Activated gamma-delta T cell treated with anti-CD3 and anti-CD28 coated beads, Interleukin-2, amount 50 U/mL, for 16 hours (primary cell): ENCODE results near the gene ADAM19.

Experiments
- DNase-seq: peaks from one replicate; pipeline ENCODE4 v3.0.0-alpha.2; 2020; ENCODE audit warnings: low read depth

The ADAM19 gene

DNA sequence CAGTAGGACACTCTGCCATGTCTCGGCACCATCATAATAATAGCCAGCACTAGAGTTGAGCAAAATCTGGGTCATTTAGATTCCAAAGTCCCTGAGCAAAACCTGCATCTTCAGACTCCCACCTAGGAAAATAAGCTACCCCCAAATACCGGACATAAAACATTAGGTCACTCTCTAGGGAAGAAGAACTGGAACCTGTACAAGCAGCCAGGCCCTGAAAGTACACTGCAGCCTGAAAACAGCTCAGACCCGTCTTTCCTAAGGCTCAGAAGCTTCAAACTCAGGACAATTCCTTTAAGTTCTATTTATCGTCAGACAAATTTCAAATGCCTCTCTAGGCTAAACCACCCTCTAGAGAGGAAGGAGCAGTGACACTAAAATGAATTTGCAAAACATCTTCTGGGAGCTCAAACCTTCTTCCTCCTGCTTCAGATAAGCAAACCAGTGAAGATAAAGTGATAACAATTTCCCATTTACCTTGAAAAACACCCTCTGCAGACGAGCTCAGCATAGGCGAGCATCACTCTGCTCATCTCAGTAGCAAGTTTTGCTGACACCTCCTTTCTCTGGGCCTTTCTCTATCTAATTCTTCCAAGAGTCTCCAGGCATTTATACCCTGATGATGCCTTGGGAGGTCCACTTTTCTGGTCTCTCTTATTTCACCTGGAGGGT, 34.0 kb downstream of the ADAM19 start:
- DNase-seq = no peak

DNA sequence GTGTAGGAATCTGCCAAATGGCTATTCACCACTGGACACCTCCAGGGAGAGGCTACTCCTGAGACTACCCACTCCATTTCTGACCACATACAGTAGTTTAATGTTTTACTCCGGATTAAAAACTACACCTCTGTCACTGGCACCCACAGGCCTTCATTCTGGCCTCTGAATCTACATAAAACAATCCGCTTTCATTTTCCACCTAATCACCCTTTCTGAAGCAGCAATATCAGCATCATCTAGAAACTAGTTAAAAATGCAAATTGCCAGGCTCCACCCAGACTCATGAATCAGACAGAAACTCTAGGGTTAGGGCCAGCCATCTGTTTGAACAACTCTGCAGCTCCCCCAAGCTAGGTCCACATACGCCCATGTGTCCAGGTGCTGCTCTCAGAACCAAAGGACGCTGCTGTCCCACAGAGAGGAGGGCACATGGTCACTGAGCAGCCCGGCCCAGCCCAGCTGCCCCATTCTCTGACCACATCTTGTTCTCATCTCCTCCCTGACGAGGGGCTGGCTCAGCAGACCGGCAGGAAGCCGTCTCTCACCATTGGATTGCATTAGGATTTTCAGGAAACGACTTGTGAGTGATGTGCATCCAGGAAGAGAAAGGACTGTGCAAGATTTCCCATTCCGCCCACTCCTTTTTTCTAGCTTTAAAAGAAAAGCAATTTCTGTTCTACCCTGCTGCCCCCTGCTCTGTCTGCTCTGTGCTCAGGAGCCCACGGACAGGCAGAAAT, 34.7 kb downstream of the ADAM19 start:
- no peak for DNase-seq

DNA sequence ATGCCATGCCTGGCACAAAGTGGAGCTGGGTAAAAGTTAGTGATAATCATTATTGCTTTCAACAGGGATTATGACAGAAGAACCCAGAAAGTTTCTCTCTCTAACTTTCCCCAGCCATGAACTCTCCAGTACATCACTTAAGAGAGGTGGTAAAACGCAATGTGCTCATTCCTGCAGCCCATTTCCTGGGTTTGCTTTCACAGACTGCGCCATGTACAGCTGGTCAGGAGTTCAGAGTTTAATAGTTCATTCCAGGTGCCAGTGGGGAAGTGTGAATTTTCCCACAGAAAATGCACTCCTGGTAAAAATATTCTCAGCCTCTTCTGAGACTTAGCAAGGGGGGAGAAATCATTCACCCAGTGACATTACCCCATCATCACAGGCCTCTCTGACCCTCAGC, 35.5 kb downstream of the ADAM19 start:
- no peak for DNase-seq

DNA sequence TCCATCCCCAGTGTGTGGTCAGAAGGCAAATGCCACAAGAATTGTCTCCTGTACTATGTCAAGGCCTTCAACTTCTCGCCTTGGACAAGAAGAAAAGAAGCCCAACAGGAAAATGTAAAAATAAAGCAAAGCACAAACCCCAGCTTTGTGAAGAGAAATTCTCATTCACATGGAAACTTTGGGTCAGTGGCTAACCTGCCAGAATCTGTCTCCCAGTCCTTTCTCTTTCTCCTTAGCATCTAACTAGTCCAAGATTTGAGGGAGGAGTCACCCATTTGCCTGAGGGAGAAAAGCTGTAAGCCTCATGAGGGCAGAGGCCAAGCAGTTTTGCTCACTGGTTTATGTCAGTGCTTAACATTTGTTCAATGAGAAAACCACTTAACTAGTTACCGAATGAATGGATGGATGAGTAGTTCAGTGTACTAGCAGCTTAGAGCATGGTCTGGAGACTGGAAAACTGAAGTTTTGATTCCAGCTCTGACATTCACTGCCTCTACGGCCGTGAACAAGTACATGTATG, 36.0 kb downstream of the ADAM19 start:
- no peak for DNase-seq

DNA sequence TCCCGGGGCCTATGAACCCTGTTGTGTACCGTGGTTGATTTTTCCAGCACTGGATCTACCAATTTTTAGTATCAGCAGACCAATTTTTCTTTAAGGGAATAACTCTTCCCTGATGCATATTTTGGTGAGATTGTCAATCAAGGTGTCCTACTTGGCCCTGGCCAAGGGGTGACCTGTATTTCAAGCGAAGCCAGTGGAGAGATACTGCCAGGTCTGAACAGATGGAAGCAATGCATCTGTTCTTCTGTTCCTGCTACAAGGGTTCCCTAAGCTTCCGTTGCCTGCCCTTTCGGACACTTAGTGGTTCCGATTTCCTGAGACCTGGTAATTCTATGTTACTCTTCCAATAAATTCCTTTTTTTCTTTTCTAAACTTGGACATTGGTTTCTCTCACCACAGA, 37.3 kb downstream of the ADAM19 start:
- DNase-seq = no peak

DNA sequence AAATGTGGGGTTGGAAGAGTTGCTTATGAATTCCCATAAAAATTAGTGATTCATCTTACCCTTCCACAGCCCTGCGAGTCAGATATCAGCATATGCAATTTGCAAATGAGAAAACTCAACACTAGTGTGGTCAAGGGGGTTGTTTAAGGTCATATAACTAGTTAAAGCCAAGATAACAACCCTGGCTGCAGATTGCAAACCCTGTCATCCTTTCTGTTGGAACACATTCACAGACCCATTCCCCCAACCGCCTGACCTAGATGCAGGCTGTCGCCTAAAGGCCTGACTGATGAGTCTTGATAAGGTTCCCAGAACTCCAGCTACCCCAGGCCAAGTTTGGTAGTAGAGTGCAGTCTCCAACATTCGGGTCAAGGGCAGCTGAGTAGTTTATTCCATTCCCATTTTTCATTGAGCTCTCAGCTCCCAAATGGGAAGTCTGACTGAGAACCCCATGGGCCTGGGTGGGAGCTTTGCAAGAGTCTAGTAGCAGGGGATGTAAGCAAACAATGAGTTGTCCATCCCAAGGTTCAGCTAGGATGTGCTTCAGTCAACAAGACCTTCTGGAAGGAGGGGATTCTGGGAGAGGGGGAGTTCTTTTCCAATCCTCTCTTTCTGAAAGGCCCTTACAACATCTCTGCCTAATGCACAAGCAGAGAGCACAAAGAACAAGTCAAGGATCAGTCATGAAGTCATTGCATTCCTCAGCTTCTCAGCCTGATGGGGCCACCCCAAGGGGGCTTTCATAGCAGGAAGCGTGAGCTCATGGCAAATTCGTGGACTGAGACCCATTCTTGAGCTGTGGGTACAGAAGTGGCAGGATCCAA, 40.3 kb downstream of the ADAM19 start:
- no peak for DNase-seq

DNA sequence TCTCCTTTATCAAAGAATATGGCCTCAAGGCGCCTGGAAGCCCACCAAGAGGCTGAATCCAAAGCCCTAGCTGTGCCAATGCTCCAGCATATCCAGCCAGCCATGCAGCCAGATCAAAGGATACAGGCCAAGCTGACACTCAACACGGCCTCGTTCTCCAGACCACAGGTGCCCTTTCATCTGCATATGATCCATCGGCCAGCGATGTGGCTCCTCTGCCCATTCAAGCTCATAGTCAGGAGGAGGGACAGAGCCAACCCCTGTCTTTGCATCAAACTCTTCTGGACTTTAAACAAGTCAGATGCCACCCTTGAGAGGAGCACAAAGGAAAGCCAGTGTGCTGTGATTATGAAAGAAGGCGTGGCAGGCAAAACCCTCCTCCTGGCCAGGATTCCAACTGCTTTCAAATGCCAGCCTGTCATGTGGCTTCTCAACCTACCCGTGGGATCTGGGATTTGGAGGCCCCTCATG, 42.5 kb downstream of the ADAM19 start:
- no peak for DNase-seq

DNA sequence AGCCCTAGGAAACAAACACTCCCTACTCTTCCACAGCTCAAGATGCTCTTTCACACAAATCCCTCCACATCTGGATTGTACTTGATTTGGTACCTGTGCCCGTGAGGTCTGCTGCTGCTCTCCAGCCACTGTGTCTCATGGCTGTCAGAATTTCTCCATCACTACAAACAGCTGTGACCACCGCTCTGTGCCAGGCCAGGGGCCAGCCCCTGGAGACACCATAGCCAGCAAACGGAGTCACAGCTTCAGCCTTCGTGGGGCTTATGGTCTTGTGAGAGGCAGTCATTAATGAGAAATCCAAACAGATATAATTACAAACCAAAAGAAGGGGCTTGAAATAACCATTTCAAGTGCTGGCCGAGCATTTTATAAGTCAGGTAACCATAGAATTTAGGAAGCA, 43.6 kb downstream of the ADAM19 start:
- DNase-seq = no peak

DNA sequence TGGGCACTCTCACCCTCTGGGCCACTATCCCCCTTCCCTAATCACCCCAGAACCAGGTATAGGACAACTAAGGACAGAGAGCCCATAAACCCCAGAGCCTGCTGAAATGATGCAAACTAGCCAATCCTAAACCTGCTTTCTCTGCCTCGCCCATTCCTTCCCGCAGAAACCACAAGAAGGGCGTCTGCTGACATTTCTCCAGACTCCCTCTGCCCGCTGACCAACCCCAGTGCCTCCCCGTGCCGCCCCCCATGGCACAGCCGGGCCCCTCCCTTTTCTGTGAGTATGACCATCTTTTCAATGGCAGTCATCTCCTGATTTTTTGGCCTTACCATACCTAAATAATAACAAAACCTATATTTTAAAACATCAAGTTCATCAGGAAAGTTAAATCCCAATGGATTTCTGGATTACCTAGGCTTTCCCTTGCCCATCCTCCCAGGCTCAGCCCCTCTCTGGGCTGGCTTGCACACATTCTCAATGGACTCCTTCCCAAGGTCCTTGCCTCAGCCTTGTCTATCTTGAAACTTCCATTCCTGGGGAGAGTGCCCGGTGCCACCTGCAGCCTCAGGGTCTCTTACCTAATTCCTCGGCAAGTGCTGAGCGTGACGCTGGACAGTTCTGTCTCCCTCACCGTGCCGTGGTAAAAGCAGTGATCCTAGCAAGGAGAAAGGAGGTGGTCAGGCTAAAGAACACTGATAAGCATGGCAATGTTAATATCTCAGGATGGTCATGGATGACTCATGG, 45.2 kb downstream of the ADAM19 start:
- no peak for DNase-seq

DNA sequence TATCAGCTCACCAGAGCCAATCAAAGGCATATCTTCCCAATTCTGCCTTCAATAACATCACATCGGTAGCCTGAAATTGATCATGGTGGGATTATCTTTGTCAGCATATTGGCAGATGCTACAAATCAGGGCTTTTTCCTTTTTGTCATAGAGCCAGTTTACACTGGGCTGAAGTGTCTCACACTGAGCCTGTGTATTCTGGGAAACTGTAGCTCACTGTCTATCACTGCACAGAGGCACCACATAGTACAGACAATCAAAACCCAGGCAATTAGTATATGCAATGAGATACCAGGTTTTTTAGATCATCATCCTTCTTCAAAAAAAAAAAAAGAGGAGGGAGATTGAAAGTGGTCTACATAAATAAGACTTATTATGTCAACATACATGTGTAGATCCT, 46.6 kb downstream of the ADAM19 start:
- DNase-seq = no peak

DNA sequence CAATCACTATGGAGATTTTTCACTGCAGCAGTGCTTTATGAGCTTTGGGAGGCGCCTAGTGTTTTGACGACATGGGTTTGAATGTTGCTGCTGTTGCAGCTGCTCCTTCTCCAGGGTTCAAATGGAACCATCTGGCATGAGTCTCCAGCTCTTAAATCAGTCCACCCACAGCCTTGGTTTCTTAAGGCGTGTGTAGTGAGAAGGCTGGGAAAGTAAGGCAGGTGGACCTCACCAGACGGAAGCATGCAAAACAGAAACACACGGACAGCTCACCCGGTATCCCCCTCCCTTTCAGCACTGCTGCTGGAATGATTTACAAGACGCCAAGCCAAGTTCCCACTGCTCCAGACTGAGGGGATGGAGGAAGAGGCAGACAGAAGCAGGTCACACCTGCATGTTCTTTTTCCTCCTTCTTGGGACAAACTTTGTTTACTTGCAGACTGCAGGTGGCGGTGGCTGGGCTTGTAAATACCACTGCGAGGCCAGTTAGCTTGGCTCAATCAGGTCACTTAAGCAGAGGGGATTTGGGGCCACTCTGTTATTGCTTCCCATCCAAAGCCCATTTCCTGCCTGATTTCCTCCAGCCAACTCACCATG, 47.4 kb downstream of the ADAM19 start:
- DNase-seq = no peak

DNA sequence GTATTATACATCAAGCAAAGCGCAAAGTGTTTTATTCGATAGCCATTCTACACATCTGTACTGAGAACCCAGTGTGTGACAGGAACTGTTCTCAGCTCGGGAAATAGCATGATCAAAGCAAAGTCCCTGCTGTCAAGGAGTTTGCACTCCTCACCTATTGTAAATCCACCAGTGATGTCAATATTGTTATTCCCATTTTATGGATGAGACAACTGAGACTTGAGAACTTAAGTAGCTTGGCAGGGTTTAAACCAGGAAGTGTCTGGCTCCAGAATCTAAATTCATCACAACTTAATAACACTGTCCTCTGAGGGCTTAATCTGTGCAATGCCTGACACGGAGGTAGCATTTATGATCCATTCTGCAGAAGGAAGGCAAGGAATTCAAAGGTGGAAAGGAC, 50.7 kb downstream of the ADAM19 start:
- no peak for DNase-seq

DNA sequence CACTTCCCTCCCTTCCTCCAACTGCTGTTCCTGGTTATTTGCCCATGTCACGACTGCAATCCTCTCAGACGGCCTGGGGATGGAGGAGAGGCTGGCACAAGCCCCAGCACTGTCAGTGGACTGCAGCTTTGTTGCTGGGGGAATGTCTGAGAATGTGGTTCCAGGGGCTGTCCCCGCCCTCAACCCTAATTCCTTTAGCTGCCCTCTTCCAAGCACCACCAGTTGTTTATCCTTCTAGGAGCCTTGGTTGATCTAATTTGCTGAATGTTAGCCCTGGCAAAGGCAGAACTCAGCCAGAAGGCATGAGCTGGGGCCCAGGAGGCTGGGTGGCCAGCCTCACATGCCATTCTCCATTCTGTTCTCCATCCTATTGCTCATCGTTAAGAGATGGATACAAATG, 51.6 kb downstream of the ADAM19 start:
- no peak for DNase-seq

DNA sequence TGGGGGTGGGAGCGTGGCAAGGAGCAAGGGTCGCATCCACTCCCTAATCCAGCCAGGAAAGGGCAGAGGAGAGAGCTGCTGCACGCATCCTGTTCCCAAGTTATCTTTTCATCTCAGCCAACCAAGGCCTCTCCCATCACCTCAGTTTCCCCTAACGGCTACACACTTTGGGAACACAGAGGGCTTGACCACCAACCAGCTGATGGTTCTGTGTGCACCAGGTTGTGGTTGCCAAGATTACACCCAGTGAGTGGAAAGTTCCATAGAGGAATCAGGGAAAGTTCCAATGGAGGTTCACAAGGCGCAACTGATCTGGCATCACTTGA, 53.9 kb downstream of the ADAM19 start:
- DNase-seq = no peak

DNA sequence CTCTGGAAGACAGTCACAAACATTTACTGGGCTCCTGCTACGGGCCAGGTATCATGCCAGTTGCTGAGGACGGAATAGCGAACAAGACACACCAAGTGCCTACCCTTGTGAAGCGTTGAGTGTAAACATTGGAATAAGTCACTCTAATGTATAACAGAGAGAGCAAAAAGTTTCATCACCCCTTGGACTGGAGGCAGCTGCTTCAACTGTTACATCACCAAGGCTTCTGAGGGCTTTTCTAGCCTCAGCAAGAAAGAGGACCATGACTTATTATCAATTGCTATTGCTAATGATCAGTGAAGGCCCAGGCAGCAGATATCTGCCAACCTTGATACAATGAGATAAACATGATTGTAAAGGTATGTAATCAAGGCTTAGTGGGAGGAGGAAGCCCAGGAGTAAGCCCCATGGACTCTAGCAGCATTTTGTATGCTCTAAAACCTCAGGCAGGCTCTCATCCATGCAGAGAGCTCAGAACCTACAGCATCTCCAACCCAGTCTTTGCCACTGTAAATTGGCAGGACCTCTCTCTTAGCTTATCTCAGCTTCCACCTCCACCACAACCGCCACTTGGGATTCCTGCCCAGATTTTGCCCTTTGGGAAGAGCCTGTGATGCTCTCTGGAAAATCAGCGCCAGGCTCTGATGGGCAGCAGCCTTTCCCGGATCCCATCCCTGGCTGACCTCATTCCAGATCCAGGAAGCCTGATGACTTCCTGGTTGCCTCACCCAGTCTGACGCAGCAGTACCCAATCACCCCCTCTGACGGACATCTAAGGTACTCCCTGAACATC, 54.5 kb downstream of the ADAM19 start:
- DNase-seq = no peak

DNA sequence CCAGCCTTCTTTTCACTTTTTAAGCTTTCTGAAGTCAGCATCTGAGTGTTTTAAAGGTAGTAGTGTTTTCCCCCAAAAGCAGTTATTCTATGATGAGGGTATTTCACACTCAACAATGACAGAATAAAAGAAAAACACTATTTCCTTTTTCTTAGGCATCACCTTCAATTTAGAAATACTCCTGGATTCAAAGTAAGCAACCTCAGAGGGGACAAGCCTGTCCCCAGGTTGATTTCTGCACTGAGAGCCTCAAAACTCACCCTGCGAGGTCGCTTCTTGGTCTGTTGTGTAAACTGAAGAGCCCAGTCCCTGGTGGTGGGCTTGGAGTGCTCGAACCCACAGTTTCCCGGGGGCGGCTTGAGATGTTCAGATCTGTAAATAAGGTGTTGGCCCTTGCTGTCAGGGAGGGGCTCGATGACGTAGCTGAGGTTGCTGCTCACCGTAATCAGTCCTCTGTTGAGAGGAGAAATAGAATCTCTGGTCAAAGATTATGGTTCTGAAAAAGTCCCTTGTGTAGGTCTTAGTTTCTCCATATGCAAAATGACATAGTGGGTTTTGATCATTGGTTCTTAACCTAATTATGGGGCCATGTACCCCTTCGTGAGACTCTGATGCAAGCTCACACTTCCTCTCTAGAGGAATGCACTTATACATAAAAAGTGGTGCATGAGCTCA, 55.9 kb downstream of the ADAM19 start:
- DNase-seq = no peak

DNA sequence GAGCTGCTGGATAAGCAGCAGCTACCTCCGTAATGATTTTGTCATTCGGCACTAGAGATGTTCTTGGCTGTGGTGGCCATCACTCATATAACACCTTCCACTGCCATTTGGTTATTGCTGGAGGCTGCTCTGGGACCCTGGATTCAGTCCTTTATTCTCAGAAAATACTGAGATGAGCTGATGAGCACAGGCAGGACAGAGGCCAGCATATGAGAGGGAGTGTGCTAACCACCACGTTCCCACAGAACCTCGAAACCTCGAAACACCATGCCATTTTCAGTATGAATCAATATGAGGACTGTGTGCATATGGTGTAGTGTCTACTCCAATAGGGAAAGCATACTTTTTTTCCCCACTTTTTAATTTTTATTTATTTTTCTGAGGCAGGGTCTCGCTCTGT, 56.6 kb downstream of the ADAM19 start:
- no peak for DNase-seq

DNA sequence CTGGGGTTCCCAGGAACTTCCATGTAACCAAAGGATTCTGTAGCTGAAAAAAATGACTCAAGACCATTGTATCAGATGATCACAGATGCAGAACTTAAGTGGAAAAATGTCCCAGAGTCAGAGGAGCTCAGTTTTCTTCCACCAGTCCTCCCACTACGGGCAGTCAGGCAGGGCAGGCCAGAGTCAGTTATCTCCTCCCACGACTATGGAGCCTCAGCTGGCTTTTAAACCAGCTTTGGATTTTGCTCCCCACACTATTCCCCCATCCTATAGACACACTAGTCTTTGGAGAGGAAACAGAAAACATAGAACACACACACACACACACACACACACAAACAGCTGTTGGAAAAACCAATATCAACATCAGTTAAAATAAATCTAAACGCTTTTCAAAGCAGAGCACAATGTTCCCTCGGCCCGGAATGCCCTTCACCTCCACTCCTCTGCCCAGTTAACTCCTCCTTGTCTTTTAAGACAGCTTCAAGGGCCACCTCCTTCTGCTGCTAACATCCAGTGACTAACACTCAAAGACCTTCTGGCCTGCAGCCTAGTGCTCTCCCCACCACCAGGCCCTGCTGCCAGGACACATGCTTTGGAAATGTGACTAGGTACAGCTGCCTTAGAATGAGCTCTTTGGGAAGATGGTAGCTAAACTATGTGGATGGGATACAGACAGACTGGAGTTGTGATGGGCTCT, 58.8 kb downstream of the ADAM19 start:
- no peak for DNase-seq

DNA sequence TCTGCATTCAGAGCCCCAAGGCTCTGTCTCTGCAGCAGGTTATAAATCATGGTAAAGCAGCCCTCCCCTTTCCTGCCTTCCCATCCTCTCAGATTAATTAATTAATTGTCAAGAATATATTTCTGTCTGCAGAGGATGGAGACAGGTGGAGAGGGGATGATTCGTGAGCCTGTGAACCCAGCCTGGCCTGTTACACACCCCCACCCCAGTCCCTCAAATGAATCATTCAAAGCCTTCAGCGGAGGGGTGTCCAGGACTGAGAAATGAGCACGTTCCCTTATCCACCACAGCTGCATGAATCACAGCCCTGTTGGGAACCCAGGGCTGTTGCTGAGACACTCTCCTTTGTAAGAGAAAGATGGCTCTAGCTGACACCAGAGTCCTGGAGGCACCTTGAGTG, 59.6 kb downstream of the ADAM19 start:
- no peak for DNase-seq

DNA sequence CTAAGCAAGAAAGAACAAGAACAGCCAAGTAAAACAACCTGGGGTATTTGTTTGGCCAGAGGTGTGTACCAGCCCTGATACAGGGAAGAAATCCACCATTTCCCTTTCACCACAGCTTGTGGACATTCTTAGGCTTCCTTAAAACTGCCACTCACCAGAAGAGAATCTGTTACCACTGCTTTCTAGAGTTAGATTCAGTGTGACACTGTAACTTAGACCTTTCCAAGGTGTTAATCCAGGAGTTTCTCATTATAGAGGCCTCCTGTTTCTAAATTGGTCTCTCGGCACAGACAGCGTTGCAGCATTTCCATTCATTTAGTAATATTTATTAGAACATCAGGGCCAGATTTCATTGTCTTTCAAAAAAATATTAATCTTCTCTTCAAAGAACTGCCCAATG, 60.6 kb downstream of the ADAM19 start:
- no peak for DNase-seq
